GM18861 (cell line): ENCODE data around the gene MTMR10.

Experiments used
- ATAC-seq: cut with Tn5 transposase; IDR thresholded peaks from one replicate; pipeline ENCODE4 v1.9.1; 2021; ENCODE audit not compliant: unreplicated experiment

The MTMR10 gene

DNA sequence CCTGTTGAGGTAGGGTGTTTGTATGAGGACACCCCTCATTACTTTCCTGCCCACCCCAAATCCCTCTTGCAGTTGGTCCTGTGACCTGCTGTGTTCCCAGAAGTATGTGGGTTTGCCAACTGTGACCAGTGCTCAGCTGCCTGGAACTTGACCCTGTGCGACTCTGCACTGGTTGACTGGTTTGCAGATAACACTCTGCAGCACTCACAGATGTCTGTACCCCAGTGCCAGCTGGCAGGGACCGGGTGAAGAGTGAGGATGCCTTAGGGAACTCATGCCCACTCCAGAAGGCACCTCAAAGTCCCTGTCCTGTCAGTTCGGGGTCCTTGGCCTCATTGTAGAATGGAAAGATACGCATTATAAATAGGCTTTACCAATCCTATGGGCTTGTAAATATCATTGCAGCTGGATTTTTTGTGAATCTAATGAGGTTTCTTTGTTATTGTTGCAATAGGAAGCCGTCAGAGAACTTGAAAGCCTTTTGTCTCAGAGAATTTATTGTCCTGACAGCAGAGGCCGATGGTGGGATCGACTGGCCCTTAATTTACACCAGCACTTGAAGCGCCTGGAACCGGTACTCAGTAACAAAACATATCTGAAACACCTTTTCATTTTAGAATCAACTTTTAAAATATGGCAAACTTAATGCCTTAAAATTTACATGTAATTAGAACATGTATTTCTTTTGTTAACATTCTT lies 69.5 kb downstream of the MTMR10 start:
- ATAC-seq: no peak

DNA sequence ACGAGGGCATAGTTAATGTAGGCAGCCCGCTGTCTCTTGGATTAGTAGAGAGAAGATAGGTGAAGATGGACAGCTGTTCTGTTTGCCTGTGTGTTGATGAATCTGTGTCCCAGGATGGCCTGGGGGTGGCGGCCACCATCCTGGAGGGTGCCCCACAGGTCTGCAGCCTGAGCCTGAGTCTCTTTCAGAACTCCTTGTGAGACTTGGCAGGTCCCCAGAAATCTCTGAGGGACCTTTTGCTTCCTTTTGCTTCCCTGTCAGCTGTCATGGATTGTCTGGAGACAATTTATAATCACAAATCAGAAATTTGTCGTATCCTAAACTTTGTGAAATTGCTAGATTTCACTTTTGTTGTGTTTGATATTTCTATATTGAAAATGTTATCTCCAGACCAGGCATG lies 70.3 kb downstream of the MTMR10 start:
- no peak for ATAC-seq

DNA sequence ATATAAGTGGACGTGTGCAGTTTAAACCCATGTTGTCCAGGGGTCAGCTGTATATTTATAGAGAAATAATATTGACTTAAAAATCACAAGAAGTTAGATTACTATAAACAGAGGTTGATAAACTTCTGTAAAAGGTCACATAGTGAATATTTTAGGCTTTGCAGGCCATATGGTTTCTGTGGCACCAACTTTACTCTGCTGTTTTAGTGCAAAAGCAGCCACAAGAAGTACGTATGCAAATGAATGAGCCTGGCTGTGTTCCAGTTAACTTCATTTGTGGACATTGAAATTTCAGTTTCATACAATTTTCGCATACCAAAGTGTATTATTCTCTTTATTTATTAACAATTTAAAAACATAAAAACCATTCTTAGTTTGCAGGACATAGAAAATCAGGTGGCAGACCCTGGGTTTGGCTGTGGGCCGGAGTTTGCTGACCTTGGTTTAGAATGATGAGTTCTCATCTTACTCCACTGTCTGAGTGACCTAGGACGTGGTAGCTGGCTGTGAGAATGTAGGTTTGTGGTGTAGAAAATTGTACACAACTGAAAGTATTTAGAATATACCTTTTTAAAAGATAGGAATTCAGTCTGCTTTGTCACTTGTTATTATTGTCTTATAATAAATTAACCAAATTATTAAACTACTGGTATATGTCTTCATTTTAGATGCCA lies 71.4 kb downstream of the MTMR10 start:
- peak; percentile 51 for ATAC-seq

DNA sequence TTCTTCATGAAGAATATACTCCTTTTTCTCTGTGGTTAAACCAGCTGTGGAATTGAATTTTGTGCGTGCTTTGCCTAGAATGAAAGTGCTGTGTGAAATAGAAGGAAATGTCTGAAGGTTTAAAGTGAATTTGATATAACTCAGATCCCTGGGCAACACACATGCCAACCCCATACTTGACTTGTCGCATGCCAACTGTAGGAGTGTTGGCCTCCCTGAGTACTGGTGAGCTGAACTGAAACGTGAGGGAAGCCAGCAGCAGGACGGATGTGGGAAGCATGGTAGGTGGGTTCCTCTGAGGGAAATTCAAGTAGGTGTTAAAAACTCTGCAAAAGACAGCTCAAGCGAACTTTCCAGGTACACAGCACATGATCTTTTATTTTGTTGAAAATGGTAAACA lies 73.1 kb downstream of the MTMR10 start:
- no peak for ATAC-seq

DNA sequence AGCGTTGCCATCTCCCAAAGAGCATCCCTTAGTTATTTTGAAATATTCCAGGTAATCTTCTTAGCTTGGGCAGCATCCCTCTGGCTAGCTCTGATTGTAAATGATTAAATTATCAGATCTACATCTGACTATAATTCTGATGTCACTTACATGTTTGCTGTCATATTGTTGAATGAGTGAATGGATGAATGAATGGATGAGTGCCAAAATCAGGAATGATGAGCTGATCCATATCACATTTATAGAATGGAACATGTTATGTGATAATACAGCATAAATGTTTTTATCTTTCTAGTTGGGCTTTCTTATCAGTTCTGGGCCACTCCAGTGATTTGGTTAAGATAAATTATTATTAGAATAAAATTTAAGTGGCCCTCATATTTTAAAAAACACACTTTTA lies 73.8 kb downstream of the MTMR10 start:
- ATAC-seq: no peak

DNA sequence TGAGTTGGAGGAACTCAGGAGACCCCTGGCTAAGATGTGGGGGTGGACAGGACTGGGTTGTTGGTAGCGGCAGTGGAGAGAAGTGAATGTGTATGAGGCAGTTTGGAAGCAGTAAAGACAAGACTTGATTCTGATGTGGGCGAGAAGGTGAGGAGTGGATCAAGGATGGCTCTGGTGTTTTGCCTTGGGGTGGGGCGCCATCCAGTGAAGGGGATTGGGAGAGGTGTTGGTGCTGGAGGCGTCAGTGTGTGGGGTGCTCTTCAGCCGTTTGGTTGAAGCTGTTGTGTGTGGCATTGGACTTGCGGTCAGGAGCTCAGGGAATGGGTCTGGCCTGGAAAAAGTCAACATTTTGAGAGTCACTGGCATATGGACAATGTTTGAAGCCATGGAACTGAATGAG lies 74.4 kb downstream of the MTMR10 start:
- no peak for ATAC-seq

DNA sequence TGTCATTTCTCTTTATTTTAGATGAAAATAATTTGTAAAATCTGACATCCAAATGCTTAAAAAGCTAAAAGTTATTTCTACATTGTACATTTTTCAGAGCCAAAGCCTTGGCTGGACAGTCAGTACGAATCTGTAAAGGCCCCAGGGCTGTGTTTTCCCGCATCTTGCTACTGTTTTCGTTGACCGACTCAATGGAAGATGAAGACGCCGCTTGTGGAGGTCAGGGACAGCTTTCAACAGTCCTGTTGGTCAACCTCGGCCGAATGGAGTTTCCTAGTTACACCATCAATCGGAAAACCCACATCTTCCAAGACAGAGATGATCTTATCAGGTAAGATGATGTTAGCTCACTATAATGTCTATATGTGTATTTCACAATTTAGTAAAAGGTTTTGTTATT lies 77.7 kb downstream of the MTMR10 start:
- ATAC-seq: no peak

DNA sequence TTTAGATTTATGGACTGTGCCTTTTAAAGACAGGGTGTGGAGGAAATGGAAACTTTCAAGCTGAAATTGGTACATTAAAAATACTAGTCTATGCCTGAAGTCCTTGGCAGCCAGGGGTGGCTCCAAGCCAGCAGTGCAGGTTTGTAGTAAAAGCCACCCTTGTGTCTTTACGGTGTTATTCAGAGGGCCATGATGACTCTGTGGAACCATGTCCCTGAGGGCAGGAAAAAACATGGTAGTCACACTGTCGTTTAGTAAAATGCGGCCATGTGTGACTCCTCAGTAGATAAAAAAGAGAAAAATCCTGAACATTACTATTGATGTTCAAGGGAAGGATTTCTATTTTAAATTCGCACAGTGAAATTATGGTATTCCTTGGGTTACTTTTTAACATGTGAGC lies 85.1 kb downstream of the MTMR10 start:
- ATAC-seq: no peak

DNA sequence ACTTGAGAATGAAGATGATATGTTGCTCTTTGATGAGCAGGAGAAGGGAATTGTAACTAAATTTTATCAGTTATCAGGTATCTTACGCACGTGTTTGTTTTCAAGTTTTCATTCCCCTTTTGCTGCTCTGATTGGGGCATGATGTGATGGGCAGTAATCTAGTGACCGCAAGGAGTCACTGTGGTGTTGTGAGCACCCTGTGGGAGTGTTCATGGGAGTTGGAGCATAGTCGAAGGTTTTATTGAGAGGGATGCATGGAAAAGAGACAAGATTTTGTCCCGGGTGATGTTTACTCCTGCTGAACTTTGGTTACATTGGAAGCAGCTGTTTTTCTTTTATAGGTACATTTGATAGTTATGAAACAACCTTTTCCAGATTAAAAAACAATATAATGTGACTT lies 85.6 kb downstream of the MTMR10 start:
- no peak for ATAC-seq

DNA sequence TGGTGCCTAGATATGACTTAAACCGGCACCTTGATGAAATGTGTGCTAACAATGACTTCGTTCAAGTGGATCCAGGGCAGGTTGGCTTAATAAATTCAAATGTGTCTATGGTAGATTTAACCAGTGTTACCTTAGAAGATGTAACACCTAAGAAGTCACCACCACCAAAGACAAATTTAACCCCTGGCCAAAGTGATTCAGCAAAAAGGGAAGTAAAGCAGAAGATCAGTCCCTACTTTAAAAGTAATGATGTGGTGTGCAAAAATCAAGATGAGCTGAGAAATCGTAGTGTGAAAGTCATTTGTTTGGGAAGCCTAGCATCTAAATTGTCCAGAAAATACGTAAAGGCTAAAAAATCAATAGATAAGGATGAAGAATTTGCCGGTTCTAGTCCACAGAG lies 86.6 kb downstream of the MTMR10 start:
- no peak for ATAC-seq

DNA sequence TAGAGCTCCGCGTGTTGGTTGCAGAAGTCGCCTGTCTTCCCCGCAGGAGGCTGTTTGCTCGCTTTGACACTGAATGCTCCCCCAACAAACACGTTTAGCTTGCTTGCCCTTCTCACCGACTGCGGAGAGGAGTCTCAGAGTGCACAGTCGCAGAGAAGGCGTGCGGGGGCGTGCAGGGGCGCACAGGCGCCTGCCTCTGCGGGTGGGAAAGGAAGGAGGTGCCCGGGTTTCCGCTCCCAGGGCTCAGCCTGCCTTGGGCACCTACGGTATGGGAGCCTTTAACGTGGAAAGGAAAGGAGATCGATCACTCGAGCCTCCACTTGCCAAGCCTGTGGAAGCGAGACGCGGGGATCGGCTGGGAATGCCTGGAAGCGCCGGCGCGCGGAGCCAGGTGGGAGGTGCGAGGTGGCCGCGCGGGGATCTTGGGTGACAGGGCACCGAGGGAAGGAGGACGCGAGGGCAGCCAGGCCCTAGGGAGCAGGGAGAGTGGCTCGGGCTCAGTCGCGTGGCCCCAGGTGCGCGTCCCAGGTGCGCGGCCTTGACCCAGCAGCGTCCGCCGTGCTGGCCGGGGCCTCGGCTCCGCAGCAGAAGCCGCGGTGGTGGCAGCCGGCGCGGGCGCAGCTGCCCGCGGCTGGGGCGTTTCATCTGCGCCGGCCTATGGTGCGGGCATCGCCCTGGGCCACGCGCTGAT lies 87.8 kb downstream of the MTMR10 start, which contains the start of gene FAN1:
FAN1 (plus strand) TSS at position 419 of the 691 bp plus-strand sequence. CDS start 749 bp downstream, outside the sequence.
- ATAC-seq: peak; percentile 83

DNA sequence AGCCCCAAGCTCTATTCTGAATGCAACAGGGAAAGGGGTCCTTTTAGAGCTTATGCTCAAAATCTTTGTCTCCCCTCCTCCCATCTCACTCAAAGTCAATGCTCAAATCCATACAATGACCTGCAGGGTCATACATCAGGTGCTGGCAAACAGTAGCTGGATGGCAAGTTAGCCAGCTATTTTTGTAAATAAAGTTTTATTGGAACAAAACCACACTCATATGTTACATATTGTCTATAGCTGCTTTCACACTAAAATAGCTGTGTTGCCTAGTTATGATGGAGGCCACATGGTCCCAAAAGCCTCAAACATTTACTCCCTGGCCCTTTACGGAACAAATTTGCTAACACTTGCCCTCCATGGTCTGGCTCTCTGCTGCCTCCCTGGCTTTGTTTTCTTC lies 89.5 kb downstream of the MTMR10 start:
- no peak for ATAC-seq

DNA sequence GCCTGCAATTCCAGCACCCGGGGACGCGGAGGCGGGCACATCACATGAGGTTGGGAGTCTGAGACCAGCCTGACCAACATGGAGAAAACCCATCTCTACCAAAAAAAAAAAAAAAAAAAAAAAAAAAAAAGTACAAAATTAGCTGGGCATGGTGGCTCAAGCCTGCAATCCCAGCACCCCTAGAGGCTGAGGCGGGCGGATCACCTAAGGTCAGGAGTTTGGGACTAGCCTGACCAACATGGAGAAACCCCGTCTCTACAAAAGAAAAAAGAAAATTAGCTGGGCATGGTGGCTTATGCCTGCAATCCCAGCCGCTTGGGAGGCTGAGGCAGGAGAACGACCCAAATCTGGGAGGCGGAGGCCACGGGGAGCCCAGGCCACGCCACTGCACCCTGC lies 95.2 kb downstream of the MTMR10 start:
- no peak for ATAC-seq

DNA sequence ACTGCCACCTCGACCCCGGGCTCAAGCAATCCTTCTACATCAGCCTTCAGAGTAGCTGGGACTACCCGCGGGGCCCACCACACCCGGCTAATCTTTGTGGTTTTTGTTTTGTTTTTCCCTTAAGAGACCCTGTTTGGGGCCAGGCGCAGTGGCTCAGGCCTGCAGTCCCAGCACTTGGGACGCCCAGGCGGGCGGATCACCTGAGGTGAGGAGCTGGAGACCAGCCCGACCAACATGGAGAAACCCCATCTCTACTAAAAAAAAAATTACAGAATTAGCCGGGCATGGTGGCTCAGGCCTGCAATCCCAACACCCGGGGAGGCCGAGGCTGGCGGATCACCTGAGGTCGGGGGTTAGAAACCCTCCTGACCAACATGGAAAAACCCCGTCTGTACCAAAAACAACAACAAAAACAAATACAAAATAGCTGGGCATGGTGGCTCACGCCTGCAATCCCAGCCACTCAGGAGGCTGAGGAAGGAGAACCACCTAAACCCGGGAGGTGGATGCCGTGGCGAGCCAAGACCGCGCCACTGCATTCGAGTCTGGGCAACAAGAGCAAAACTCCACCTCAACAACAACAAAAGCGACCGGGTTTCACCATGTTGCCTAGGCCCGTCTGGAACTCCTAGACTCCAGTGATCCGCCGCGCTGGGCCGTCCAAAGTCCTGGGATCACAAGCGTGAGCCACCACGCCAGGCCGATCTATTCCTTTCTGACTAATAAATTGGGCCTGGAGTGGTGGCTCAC lies 95.8 kb downstream of the MTMR10 start:
- ATAC-seq: no peak

DNA sequence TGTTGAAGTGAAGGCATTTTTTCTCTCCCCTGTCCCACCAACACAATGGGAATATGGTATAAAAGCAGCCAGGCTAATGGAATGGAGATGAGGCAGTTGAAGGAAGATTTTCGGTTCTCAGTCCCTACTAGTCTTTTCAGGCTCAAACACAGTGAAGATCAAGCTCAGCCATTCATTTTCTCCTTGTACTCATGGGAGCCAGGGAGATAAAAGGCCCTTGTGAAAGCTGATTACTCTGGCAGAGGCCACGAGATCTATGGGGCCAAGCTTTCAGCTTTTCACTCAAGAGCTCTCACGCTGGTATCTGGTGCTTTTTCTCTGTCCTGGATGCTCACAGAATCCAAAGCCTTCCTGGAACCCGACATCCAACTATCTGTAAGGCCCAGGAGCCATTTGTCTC lies 102.2 kb downstream of the MTMR10 start:
- no peak for ATAC-seq
